ENCODE measurements around the gene MACROD1.

The MACROD1 gene

DNA sequence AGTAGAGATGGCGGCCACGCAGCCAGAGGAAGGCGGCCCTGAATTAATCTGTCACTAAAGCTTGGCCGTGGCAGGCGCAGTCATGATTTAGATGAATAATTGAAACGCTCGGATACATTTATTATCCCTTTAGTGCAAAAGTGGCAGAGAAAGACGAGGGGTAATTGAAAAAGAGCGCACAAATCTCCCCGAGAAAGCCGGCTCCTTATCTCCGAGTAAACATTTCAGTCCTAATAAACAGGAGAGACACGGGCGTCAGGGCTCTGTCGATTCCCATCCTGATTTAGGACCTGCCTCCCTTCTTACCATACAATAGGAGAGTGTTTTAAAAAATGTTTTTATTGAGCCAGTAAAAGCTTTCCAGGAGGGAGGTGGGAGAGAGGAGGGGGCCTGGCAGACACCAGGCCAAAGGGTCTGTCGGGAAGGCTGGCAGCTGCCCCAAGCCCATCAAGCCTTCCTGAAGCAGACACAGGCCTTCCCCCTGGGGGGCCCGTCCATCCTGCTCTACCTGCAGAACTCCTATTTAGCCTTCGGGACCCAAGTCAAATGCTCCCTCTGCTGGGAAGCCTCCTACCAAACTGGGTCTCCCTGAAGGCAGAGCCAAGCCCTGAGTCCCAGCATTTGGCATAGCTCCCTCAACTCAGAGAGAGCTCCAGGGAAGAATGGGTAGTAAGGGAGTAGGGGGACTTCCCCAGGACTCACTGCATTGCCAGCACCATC is 156.8 kb downstream of the MACROD1 start:
- no peak for DNase-seq

DNA sequence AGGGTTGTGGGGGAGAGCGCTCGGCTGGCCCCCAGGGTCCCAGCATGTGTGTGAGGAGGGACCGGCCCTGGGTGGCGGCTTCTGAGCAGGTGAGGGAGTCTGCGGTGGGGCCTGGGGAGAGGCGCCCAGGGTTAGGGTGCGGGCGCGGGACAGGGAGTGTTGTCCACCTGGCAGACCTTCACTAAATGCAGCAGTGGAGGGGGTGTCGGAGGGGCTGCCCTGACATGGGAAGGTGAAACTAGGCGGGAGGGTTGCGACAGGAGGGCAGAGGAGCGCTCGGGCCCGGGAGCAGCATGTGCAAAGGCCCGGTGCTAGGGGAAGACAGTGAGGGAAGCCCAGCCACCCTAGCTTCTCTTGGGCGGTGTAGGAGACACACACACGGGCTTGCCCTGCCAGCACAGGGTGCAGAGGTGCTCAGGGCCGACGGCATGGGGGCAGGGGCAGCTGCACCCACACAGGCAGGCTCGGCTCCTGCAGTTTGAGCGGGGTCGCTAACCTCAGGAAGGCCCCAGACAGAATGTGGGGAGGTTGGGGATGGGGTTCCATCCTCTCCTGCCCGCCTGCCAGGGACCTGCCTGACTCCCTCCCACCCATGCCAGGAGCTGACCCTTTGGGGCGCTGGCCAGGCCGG is 157.5 kb downstream of the MACROD1 start:
- no peak for DNase-seq

- no peak for DNase-seq
Measured at GRCh38 chr11:64007629-64008282, 158.2 kb downstream of the MACROD1 start.

DNA sequence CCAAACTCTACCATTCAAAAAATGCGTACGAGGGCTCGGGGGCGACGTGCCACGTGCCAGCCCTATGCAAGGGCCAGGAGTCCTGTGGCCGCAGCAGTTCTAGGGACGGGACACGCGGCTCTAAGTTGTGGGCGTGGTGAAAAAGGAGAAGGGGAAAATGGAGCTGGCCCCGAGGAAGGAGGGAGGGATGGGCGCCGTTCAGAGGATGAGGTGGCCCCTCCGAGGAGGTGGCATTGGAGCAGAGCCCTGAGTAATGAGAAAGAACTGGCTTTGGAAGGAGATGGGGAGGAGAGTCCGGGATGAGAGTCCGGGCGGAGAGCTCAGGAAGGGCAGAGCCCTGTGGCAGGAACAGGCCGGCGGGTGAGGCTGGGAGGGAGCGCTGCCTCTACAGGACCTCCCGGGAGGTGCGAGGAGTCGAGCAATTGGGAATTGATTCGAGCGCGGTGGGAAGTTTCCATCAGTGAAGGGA is 158.7 kb downstream of the MACROD1 start:
- DNase-seq = no peak

GRCh38 chr11:64006398-64006797 is 159.5 kb downstream of the MACROD1 start:
- DNase-seq = no peak

GRCh38 chr11:64005691-64006090 is 160.2 kb downstream of the MACROD1 start:
- no peak for DNase-seq

- DNase-seq = no peak
Measured at GRCh38 chr11:64004590-64004984, 161.3 kb downstream of the MACROD1 start.

DNA sequence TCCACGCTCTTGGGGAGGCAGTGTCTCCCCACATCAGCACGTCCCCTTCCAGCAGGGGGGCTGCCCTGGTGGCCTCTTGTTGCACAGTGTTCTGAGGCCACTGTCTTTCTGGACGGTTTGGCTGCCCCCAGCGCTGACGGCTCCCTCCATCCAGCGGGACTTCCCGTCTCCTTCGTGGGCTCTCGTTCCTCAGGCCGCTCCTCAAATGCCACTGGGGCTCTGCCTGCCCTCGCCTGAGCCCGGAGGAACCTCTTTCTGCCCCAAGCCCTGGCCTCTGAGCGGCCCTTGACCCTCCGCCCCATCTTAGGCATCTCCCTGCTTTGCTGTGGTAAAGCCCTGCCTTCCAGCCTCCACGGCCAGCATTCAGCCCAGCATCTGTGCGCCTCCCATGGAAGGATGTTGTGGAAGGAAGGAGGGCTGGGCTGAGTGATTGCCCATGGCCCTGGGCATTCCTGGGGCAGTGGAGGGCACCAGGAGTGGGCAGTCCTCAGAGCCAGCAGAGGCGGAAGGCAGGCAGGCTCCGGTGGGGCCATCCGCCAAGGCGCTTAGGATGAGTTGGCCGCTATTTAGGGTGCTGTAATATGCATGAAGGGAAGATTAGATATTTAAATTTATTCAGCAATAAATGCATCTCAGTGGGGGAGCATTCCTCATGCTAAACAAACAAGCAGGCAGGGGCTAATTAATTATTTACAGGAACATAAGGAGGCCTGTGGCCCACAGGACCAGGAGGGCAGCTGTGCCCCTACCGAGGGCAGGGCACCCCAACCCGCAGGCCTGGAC is 161.9 kb downstream of the MACROD1 start:
- no peak for DNase-seq

GRCh38 chr11:64001484-64002420 is 164.2 kb downstream of the MACROD1 start:
- DNase-seq = no peak

GRCh38 chr11:64000740-64001483 is 165.0 kb downstream of the MACROD1 start:
- no peak for DNase-seq

DNA sequence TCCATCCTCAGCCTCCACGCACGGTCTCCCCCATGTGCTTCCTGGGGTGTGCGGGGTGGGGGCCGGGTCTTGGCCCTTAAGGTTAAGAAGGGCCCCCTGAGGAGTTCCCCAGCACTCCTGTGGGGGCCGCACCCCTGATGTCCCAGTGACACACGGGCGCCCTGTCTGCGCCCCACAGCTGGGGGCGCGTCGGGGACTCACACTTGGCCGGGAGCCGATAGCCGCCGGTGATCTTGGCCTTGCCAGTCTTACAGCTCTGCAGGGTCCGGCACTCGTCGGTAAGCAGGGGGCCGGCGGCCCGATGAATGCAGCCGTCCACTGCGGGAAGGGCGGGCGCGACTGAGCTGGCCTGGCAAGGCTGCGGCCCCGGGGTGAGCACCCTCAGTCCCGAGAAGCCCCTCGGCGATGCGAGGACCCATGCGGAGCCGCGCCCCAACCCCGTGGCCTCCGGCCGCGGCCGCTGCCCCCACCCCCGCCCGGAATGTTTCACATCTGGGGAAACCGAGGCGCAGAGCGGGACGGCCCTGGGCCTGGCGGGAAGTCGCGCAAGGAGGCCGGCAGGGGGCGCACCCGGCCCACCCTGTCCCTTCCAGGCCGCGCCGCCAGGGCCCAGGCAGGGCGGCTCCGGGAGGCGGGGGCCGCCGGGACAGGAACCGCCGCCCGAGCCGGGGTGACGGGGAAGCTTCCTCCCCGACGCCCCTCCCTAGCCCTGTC is 165.7 kb downstream of the MACROD1 start:
- peak; percentile 74 for DNase-seq

- DNase-seq = peak; percentile 70
Measured at GRCh38 chr11:63999349-64000025, 166.4 kb downstream of the MACROD1 start.

GRCh38 chr11:63998558-63999348 is 167.2 kb downstream of the MACROD1 start:
- no peak for DNase-seq

- no peak for DNase-seq
Measured at GRCh38 chr11:63997801-63998337, 168.0 kb downstream of the MACROD1 start.

DNA sequence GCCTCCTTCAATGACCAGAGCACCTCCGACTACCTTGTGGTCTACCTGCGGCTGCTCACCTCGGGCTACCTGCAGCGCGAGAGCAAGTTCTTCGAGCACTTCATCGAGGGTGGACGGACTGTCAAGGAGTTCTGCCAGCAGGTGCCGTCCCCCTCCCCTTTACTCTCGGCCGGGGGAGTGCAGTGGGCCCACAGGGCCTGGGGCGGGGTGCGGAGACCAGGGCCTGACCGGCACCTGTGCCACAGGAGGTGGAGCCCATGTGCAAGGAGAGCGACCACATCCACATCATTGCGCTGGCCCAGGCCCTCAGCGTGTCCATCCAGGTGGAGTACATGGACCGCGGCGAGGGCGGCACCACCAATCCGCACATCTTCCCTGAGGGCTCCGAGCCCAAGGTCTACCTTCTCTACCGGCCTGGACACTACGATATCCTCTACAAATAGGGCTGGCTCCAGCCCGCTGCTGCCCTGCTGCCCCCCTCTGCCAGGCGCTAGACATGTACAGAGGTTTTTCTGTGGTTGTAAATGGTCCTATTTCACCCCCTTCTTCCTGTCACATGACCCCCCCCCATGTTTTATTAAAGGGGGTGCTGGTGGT is 168.7 kb downstream of the MACROD1 start:
- no peak for DNase-seq

GRCh38 chr11:63996512-63996911 is 169.4 kb downstream of the MACROD1 start:
- DNase-seq = no peak

GRCh38 chr11:63993993-63994392 is 171.9 kb downstream of the MACROD1 start:
- no peak for DNase-seq

- DNase-seq = no peak
Measured at GRCh38 chr11:63993100-63993499, 172.8 kb downstream of the MACROD1 start.
